ENCODE measurements around the gene OR52N4. TPM values are rescaled to one million over a fixed set of nuclear protein-coding genes. Genes with fewer than 3 reads are reported as not detected.

Gene OR52N4
- total and polyA plus RNA-seq, 2 of the 4 experiments (the other 2 are of a cell fraction) = not detected

DNA sequence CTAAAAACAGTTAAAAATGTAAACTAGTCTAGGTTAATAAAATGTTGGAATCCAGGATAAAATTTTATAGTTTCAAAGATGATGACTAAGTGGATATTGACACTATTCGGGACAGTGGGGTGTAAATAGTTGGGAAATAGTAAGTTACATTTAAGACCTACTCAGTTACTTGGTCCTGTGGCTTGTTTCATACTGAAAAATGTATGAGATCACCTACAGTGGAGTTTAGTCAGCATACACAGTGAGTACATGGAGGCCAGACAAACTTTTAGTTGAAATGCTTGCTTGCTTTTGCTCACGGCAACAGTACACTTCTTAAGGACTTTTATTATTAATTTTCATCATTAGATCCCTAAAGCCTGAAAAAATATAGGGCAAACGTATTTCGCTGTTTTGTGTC is 48.4 kb upstream of the OR52N4 start:
- Histone ChIP-seq H2AFZ (replicated peaks; ENCODE audit: low read length, poor library complexity) (no peak overlapping the region), H3K23ac (ENCODE audit: low read depth, low read length) (no peak overlapping the region), H3K4me1 (ENCODE audit: control insufficient read depth, insufficient read depth, low read length) (peaks cover 1% of the 10 kb centered on the region; the same call in 1 of the 2 replicates), H3K9me3 (ENCODE audit: control insufficient read depth, insufficient read depth, low read length) (no peaks in the 10 kb centered on the region), H3K27ac (ENCODE audit: insufficient read depth, low read length) (no peak overlapping the region), H3K9me1 (ENCODE audit: insufficient read depth, low read length) (no peaks in the 10 kb centered on the region), H3K4me2 (ENCODE audit: low read depth, low read length) (no peak overlapping the region), H3K4ac (ENCODE audit: low read depth, low read length) (no peak overlapping the region), H3K56ac (ENCODE audit: extremely low read depth, insufficient read depth, low read length) (no peak overlapping the region), H4K8ac (ENCODE audit: low read depth in 2 of 2, low read length in 2 of 2) (no peak overlapping the region), H2AK9ac (replicated peaks; ENCODE audit: low read depth, low read length, poor library complexity) (no peak overlapping the region), H4K91ac (ENCODE audit: insufficient read depth, low read depth, low read length) (no peak overlapping the region), H3K9ac (ENCODE audit: low read depth, low read length) (no peak overlapping the region), H4K20me1 (ENCODE audit: insufficient read depth, low read length) (no peaks in the 10 kb centered on the region), H2BK5ac (ENCODE audit: low read depth, low read length, poor library complexity, severe bottlenecking) (no peak overlapping the region), H3K14ac (replicated peaks; ENCODE audit: low read depth, low read length) (no peak overlapping the region), H4K5ac (ENCODE audit: low read depth, low read length) (no peak overlapping the region), H2BK120ac (ENCODE audit: low read depth, low read length) (no peak overlapping the region), H3K27me3 (ENCODE audit: control insufficient read depth, insufficient read depth, low read length) (no peaks in the 10 kb centered on the region), H2BK15ac (ENCODE audit: low read depth, low read length) (no peak overlapping the region), H2BK20ac (ENCODE audit: low read depth, low read length) (no peak overlapping the region), H3K4me3 (ENCODE audit: insufficient read depth, low read depth, low read length) (no peak overlapping the region), H3K18ac (ENCODE audit: low read depth, low read length) (no peak overlapping the region), H2AK5ac (ENCODE audit: low read depth, low read length) (no peak overlapping the region), H3K36me3 (ENCODE audit: control insufficient read depth, insufficient read depth, low read length) (peaks cover 10% of the 10 kb centered on the region), H3K79me1 (ENCODE audit: low read depth in 1 of 2, low read length in 2 of 2) (no peaks in the 10 kb centered on the region; a peak in 1 of 4 replicates)
- WGBS, 2 experiments (ENCODE audit: extremely low coverage in 2 of 2, insufficient read length in 1 of 2) = 40% methylated on average over 1 of the region's 4 CpGs; no CpG with 5 or more reads in 1 of the 2 experiments
- dilution Hi-C loops (cut with HindIII; ENCODE audit: low sequenced_read_pairs, unreplicated experiment) (no loop called here), in situ Hi-C loops (cut with MboI; ENCODE audit: low sequenced_read_pairs) (no loop called here), intact Hi-C loops (cut with micrococcal nuclease) (no loop called here)
- ATAC-seq (ENCODE audit: low read depth) (0 out of 2 replicates have a peak, but pooled peaks have one; percentile 21), DNase-seq (peak; percentile 42)
- ChIA-PET POLR2A (ENCODE audit: unreplicated experiment) (interaction anchor here (0.6 to 0.7 kb wide), 2 partner anchors 74 to 380 kb away, joined by 3 read pairs; no protein-coding TSS in a partner anchor), CTCF (interaction anchor here (0.6 kb wide), 1 partner anchor 1154 kb away, joined by 3 read pairs; no protein-coding TSS in a partner anchor)
- TF ChIP-seq CEBPB (IDR thresholded peaks at IDR 0.05; ENCODE audit: low read depth, low read length) = 0 out of 2 replicates have a peak, but pooled peaks have one; percentile 1
- no peak for TF ChIP-seq RAD21 (IDR thresholded peaks at IDR 0.05; ENCODE audit: low read length)
- BruUV-seq (replicated peaks) = no TSS peak

All from IMR-90 (cell line).